ENCODE data around the gene EXOC6B.

Gene EXOC6B

DNA sequence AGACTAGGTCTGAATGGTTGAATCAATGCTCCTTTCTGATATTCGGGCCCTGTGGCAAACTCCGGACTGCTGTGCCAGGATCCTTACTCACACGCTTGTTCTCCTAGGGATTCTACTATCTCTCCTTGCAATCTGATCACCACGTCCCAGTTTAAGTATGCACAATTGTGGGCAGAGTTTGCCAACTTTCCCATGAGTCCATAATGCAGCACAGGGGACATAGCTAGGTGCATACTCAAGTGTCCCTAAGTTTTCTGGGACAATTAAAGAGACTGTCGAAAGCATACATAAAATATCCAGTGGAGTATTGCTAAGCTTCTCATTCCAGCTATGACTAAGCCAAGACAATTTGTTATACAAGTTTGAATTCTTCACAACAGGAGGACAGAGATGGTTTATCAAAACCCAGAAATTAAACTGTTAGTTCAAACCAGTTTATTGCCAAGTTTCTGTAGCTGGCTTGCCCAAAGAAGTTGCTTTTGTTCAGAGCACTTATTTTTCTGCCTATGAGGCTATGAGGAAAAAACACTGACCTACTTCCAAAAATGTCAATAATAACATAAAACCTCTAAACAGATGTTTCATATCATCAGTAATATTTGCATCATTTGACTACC, 136.1 kb downstream of the EXOC6B start:
- TF ChIP-seq ZNF501 (tag by site-specific recombination; IDR thresholded peaks at IDR 0.05) (no peak), ZNF121 (tag by site-specific recombination; IDR thresholded peaks at IDR 0.05) (no peak), KLF16 (tag by site-specific recombination; IDR thresholded peaks at IDR 0.05) (no peak), ZNF777 (tag by site-specific recombination; IDR thresholded peaks at IDR 0.05; ENCODE audit: borderline replicate concordance) (no peak), ZNF404 (tag by site-specific recombination; IDR thresholded peaks at IDR 0.05) (no peak), ZNF670 (tag by site-specific recombination; IDR thresholded peaks at IDR 0.05; ENCODE audit: low read depth) (no peak), ZNF140 (tag by site-specific recombination; IDR thresholded peaks at IDR 0.05) (no peak), ZSCAN23 (tag by site-specific recombination; IDR thresholded peaks at IDR 0.05) (no peak), GLIS1 (tag by site-specific recombination; IDR thresholded peaks at IDR 0.05) (no peak), ZNF184 (tag by site-specific recombination; IDR thresholded peaks at IDR 0.05) (no peak), ZNF785 (tag by site-specific recombination; IDR thresholded peaks at IDR 0.05) (no peak), ZNF274 (IDR thresholded peaks at IDR 0.05; ENCODE audit: low read length) (no peak), ZNF274 (tag by site-specific recombination; IDR thresholded peaks at IDR 0.05; ENCODE audit: borderline replicate concordance) (no peak), ZNF174 (tag by site-specific recombination; IDR thresholded peaks at IDR 0.05) (no peak), ZNF416 (tag by site-specific recombination; IDR thresholded peaks at IDR 0.05) (no peak), IKZF3 (tag by site-specific recombination; IDR thresholded peaks at IDR 0.05) (no peak), ZNF138 (tag by site-specific recombination; IDR thresholded peaks at IDR 0.05; ENCODE audit: borderline replicate concordance) (no peak), OVOL3 (tag by site-specific recombination; IDR thresholded peaks at IDR 0.05) (no peak)
- TF ChIP-seq, protein P1, sequence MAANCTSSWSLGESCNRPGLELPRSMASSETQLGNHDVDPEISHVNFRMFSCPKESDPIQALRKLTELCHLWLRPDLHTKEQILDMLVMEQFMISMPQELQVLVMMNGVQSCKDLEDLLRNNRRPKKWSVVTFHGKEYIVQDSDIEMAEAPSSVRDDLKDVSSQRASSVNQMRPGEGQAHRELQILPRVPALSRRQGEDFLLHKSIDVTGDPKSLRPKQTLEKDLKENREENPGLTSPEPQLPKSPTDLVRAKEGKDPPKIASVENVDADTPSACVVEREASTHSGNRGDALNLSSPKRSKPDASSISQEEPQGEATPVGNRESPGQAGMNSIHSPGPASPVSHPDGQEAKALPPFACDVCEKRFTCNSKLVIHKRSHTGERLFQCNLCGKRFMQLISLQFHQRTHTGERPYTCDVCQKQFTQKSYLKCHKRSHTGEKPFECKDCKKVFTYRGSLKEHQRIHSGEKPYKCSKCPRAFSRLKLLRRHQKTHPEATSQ (tag by site-specific recombination; IDR thresholded peaks at IDR 0.05) = no peak
- TF ChIP-seq, protein P2, sequence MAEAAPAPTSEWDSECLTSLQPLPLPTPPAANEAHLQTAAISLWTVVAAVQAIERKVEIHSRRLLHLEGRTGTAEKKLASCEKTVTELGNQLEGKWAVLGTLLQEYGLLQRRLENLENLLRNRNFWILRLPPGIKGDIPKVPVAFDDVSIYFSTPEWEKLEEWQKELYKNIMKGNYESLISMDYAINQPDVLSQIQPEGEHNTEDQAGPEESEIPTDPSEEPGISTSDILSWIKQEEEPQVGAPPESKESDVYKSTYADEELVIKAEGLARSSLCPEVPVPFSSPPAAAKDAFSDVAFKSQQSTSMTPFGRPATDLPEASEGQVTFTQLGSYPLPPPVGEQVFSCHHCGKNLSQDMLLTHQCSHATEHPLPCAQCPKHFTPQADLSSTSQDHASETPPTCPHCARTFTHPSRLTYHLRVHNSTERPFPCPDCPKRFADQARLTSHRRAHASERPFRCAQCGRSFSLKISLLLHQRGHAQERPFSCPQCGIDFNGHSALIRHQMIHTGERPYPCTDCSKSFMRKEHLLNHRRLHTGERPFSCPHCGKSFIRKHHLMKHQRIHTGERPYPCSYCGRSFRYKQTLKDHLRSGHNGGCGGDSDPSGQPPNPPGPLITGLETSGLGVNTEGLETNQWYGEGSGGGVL (tag by site-specific recombination; IDR thresholded peaks at IDR 0.05) = no peak
- TF ChIP-seq, protein P3, sequence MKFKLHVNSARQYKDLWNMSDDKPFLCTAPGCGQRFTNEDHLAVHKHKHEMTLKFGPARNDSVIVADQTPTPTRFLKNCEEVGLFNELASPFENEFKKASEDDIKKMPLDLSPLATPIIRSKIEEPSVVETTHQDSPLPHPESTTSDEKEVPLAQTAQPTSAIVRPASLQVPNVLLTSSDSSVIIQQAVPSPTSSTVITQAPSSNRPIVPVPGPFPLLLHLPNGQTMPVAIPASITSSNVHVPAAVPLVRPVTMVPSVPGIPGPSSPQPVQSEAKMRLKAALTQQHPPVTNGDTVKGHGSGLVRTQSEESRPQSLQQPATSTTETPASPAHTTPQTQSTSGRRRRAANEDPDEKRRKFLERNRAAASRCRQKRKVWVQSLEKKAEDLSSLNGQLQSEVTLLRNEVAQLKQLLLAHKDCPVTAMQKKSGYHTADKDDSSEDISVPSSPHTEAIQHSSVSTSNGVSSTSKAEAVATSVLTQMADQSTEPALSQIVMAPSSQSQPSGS (tag by site-specific recombination; IDR thresholded peaks at IDR 0.05; ENCODE audit: low read depth) = no peak
- Histone ChIP-seq H3K4me1 (ENCODE audit: control insufficient read depth, insufficient read depth, low read length) (peaks cover 8% of the 10 kb centered on the region), H3K27ac (ENCODE audit: extremely low read depth, low read depth, low read length) (no peak overlapping the region), H3K36me3 (ENCODE audit: control insufficient read depth in 2 of 2, insufficient read depth in 1 of 2, low read length in 2 of 2) (no peaks in the 10 kb centered on the region; a peak in 1 of 3 replicates), H3K4me3 (ENCODE audit: low read depth, low read length) (no peak overlapping the region), H3K9me3 (ENCODE audit: control insufficient read depth, insufficient read depth, low read depth, low read length) (no peaks in the 10 kb centered on the region)
- ChIA-PET CTCF (no interaction called here), POLR2A (no interaction called here)

DNA sequence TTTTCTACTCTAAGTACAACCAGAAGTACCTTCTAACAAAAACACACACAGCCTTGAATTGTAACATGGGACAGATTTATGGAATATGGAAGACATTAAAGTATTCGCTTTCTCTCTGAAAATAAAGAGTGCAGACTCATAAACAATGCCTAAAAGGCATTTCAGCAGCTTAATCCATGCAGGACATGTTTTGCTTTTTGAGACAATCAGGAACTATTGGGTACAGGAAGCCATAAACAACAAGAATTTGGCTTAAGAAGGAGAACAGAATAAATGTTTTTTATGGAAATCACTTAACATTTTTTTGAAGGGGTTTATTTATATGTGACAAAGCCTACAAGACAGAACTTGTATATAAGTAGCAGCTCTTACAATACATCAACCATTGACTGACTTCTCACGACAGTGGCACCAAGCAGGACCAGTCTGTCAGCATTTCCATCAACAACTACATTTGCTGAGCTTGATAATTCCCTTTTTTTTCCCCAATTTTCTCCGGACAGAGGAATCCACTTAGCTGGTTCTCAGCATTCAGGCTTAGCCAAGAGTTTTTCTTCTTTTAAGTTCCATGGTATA, 140.1 kb downstream of the EXOC6B start:
- H3K4me3 ChIP-seq (ENCODE audit: low read depth, low read length) = no peak overlapping the region
- peaks cover 3% of the 10 kb centered on the region; the same call in 1 of the 2 replicates for H3K4me1 ChIP-seq (ENCODE audit: control insufficient read depth, insufficient read depth, low read length)
- TF ChIP-seq, protein P4, sequence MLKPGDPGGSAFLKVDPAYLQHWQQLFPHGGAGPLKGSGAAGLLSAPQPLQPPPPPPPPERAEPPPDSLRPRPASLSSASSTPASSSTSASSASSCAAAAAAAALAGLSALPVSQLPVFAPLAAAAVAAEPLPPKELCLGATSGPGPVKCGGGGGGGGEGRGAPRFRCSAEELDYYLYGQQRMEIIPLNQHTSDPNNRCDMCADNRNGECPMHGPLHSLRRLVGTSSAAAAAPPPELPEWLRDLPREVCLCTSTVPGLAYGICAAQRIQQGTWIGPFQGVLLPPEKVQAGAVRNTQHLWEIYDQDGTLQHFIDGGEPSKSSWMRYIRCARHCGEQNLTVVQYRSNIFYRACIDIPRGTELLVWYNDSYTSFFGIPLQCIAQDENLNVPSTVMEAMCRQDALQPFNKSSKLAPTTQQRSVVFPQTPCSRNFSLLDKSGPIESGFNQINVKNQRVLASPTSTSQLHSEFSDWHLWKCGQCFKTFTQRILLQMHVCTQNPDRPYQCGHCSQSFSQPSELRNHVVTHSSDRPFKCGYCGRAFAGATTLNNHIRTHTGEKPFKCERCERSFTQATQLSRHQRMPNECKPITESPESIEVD (tag by site-specific recombination; IDR thresholded peaks at IDR 0.05) = 0 out of 2 replicates have a peak, but pooled peaks have one; percentile 34
- no peak for TF ChIP-seq ZNF596 (tag by site-specific recombination; IDR thresholded peaks at IDR 0.05)
- no peaks in the 10 kb centered on the region for H3K36me3 ChIP-seq (ENCODE audit: control insufficient read depth in 2 of 2, insufficient read depth in 1 of 2, low read length in 2 of 2)
- no peaks in the 10 kb centered on the region for H3K9me3 ChIP-seq (ENCODE audit: control insufficient read depth, insufficient read depth, low read depth, low read length)
- H3K27ac ChIP-seq (ENCODE audit: extremely low read depth, low read depth, low read length) = no peak overlapping the region
- ChIA-PET POLR2A (no interaction called here), CTCF (no interaction called here)
